K562 (cell line): ENCODE data around the gene CDS1. TPM values are rescaled to one million over a fixed set of nuclear protein-coding genes. Genes with fewer than 3 reads are reported as not detected.

Source experiments
- ATAC-seq: fragments of 200-7000 bp; cut with Tn5 transposase; 3 replicates; pipeline ENCODE4 v1.9.1; 2020; ENCODE audit warnings: moderate library complexity
- BruUV-seq: library from RNA; stranded (reverse); fragments of 400-500 nt; replicated peaks from 2 replicates; lab custom pipeline; 2021; lab: Mats Ljungman, UMichigan
- CTCF ChIA-PET: fragments of 300-600 bp; formaldehyde crosslinking; extraction: SDS; loops from one replicate; lab custom pipeline; 2021; ENCODE audit warnings: low intra/inter-chr PET ratio; lab: Yijun Ruan, JAX
- POLR2A ChIA-PET: fragments of 300-600, 350-650 bp; sonication (Branson Sonifier 250); formaldehyde crosslinking; extraction: SDS; loops from one replicate; lab custom pipeline; 2021; ENCODE audit warnings: antibody characterized with exemption, inconsistent platforms; lab: Yijun Ruan, JAX
- DNase-seq, 4 experiments: peaks; one replicate each; pipeline versions ENCODE4 v3.0.0 to v3.0.0-alpha.2; 2011 to 2018; ENCODE audit warnings: low spot score in 3 of 4, mixed read lengths in 3 of 4; ENCODE audit errors: extremely low read depth in 1 of 4
- FAIRE-seq: peaks from 2 replicates; lab custom pipeline; 2011; peaks lifted over from hg19 to GRCh38; lab: Jason Lieb, UNC
- H2AFZ ChIP-seq: 2 replicates; pipeline ENCODE4 v1.6.0; 2011; ENCODE audit warnings: low read depth, low read length, control low read depth, inconsistent platforms
- H3K27ac ChIP-seq: fragments of 200-600 bp; 3 replicates; pipeline ENCODE4 v1.8.0; 2011; ENCODE audit warnings: low read depth, mild to moderate bottlenecking, control low read depth, inconsistent platforms, low read length, moderate library complexity, mixed read lengths; ENCODE audit errors: extremely low read depth
- H3K27me3 ChIP-seq, 2 experiments: fragments of 300-600 bp in 1 of 2; 2 replicates in 1 of 2; 3 replicates in 1 of 2; pipeline versions ENCODE4 v1.6.0 to v1.8.0; 2011; ENCODE audit warnings: inconsistent platforms in 2 of 2, low read length in 2 of 2, mild to moderate bottlenecking in 1 of 2, mixed read lengths in 1 of 2, moderate library complexity in 1 of 2; ENCODE audit not compliant: control insufficient read depth in 2 of 2, insufficient read depth in 2 of 2
- H3K36me3 ChIP-seq: fragments of 300-600 bp; 3 replicates; pipeline ENCODE4 v1.8.0; 2011; ENCODE audit warnings: mild to moderate bottlenecking, low read length, inconsistent platforms; ENCODE audit not compliant: control insufficient read depth, insufficient read depth
- H3K4me1 ChIP-seq, 2 experiments: fragments of 200-600 bp in 1 of 2; replicated peaks in 1 of 2; 2 replicates in 1 of 2; 3 replicates in 1 of 2; pipeline versions ENCODE4 v1.5.1 to v1.8.0; 2011; ENCODE audit warnings: inconsistent platforms in 2 of 2, low read length in 2 of 2, mild to moderate bottlenecking in 1 of 2, mixed read lengths in 1 of 2, moderate library complexity in 1 of 2; ENCODE audit not compliant: control insufficient read depth in 2 of 2, insufficient read depth in 2 of 2
- H3K4me2 ChIP-seq: 2 replicates; pipeline ENCODE4 v1.6.1; 2011; ENCODE audit warnings: low read length, control low read depth, inconsistent platforms, mixed read lengths; ENCODE audit not compliant: insufficient read depth
- H3K4me3 ChIP-seq: fragments of 200-600 bp; sonication (generic), shearing (Covaris generic); 2 replicates; pipeline ENCODE4 v1.5.1; 2016; ENCODE audit warnings: control low read depth, inconsistent platforms
- H3K79me2 ChIP-seq: fragments of 200-600 bp; 3 replicates; pipeline ENCODE4 v1.8.0; 2011; ENCODE audit warnings: low read length, inconsistent platforms; ENCODE audit not compliant: control insufficient read depth, insufficient read depth
- H3K9ac ChIP-seq, 2 experiments: 2 replicates each; pipeline versions ENCODE4 v1.6.0 to v1.6.1; 2011; ENCODE audit warnings: low read depth in 2 of 2, low read length in 2 of 2, control low read depth in 1 of 2, inconsistent platforms in 1 of 2, mild to moderate bottlenecking in 1 of 2, mixed read lengths in 1 of 2; ENCODE audit not compliant: insufficient read depth in 1 of 2
- H3K9me1 ChIP-seq: one replicate; pipeline ENCODE4 v1.6.0; 2011; ENCODE audit warnings: inconsistent platforms, mild to moderate bottlenecking, low read length, moderate library complexity; ENCODE audit not compliant: control insufficient read depth, insufficient read depth
- H3K9me3 ChIP-seq: replicated peaks from 2 replicates; pipeline ENCODE4 v1.5.1; 2011; ENCODE audit warnings: low read depth, low read length, inconsistent platforms; ENCODE audit not compliant: control insufficient read depth, insufficient read depth
- H4K20me1 ChIP-seq: replicated peaks from 2 replicates; pipeline ENCODE4 v1.6.1; 2011; ENCODE audit warnings: low read length, inconsistent platforms, mixed read lengths; ENCODE audit not compliant: control insufficient read depth, insufficient read depth
- CBX3 ChIP-seq, 2 experiments: IDR thresholded peaks; 1 replicate in 1 of 2; 2 replicates in 1 of 2; pipeline ENCODE4 v1.6.1; 2012; ENCODE audit warnings: inconsistent platforms in 2 of 2, low read length in 2 of 2, borderline replicate concordance in 1 of 2, control low read depth in 1 of 2
- CTCFL ChIP-seq: IDR thresholded peaks from 2 replicates; pipeline ENCODE4 v1.6.1; 2011; ENCODE audit warnings: borderline replicate concordance, low read depth, mild to moderate bottlenecking, moderate library complexity, low read length; ENCODE audit not compliant: insufficient read depth, poor library complexity, severe bottlenecking
- DMBX1 ChIP-seq: fragments of 250-450 bp; sonication (Bioruptor Pico); IDR thresholded peaks from 2 replicates; pipeline ENCODE4 v1.8.0; 2022; ENCODE audit warnings: inconsistent platforms, mild to moderate bottlenecking, moderate library complexity, borderline replicate concordance
- HOMEZ ChIP-seq: fragments of 250-450 bp; sonication (Bioruptor Pico); IDR thresholded peaks from 2 replicates; pipeline ENCODE4 v1.4.0; 2020; ENCODE audit warnings: mild to moderate bottlenecking, moderate library complexity
- RBM17 ChIP-seq: fragments of 200-400 bp; formaldehyde crosslinking; IDR thresholded peaks from 2 replicates; pipeline ENCODE4 v1.6.1; 2017; ENCODE audit warnings: low read depth, mild to moderate bottlenecking, low read length, borderline replicate concordance
- SNAPC5 ChIP-seq: fragments of 250-450 bp; sonication (Bioruptor Pico); IDR thresholded peaks from 2 replicates; pipeline ENCODE4 v1.8.0; 2021; ENCODE audit warnings: moderate library complexity, mild to moderate bottlenecking, inconsistent platforms
- THAP7 ChIP-seq: fragments of 250-450 bp; sonication (Bioruptor Pico); IDR thresholded peaks from 2 replicates; pipeline ENCODE4 v1.5.0; 2021
- ZNF253 ChIP-seq: fragments of 250-450 bp; sonication (Bioruptor Pico); conservative IDR thresholded peaks from 2 replicates; pipeline ENCODE4 v1.6.1; 2021; ENCODE audit warnings: mild to moderate bottlenecking
- ZNF512 ChIP-seq: IDR thresholded peaks from 2 replicates; pipeline ENCODE4 v1.6.1; 2016; ENCODE audit warnings: missing genetic modification characterization, missing compliant biosample characterization
- ZNF644 ChIP-seq: fragments of 200-800 bp; sonication (Bioruptor generic); IDR thresholded peaks from 2 replicates; pipeline ENCODE4 v1.6.1; 2016; ENCODE audit warnings: low read depth, missing genetic modification characterization, missing compliant biosample characterization
- WGBS: fragments of 100-300 bp; shearing (Covaris generic); methylation state at CpG from one replicate; pipeline ENCODE4 v1.1.6; 2016; ENCODE audit warnings: low coverage, mixed read lengths; ENCODE audit not compliant: insufficient coverage; ENCODE audit errors: missing lambda C conversion rate; 5-methylcytosine and 5-hydroxymethylcytosine counted together
- in situ Hi-C: fragments of 300-500 bp; cut with MboI; formaldehyde crosslinking; loops from 4 replicates; pipeline ENCODE4 v1.15.0; 2018; ENCODE audit warnings: inconsistent platforms, mixed read lengths
- intact Hi-C: fragments of 100-400 bp; cut with micrococcal nuclease; formaldehyde crosslinking; loops from 2 replicates; pipeline ENCODE4 v1.14.2; 2022
- polyA plus RNA-seq, 8 experiments: library from polyadenylated mRNA; depleted of rRNA in 4 of 8; stranded (reverse) in 5 of 8; unstranded in 3 of 8; fragments of >200 nt; fragmentation: Nextera tagmentation in 2 of 8; fragmentation: Illumina TruSeq in 1 of 8; extraction: Ambion mirVana in 2 of 8; extraction: Trizol in 1 of 8; gene quantifications; 2 replicates each; pipeline versions ENCODE4 v1.2.1 to v1.2.3, GENCODE V29; 2011 to 2014; ENCODE audit warnings: inconsistent platforms in 1 of 8, missing spikeins in 1 of 8
- total RNA-seq, 7 experiments: library from RNA; depleted of rRNA in 6 of 7; stranded (reverse); fragments of >200 nt in 6 of 7; fragmentation: Illumina TruSeq in 2 of 7; extraction: Trizol in 2 of 7; gene quantifications; 2 replicates each; pipeline versions ENCODE4 v1.2.1 to v1.2.3, GENCODE V29; 2011 to 2021; ENCODE audit warnings: low replicate concordance in 1 of 7

Gene CDS1
- total and polyA plus RNA-seq, 9 of the 15 experiments (the other 6 are each of a cell fraction or from before 2014, with no cell fraction given), result 0.04 to 0.42 (median 0.15) TPM

- no peaks in the 10 kb centered on the region for H3K9me3 ChIP-seq
- DNase-seq (no peak), ATAC-seq (no peak)
- H4K20me1 ChIP-seq, result no peaks in the 10 kb centered on the region
- no peaks in the 10 kb centered on the region for H3K79me2 ChIP-seq
- no peaks in the 10 kb centered on the region for H3K27me3 ChIP-seq
- no TSS peak for BruUV-seq
- no peaks in the 10 kb centered on the region for H3K9me1 ChIP-seq
- H3K9ac ChIP-seq, result no peak overlapping the region
- no peak overlapping the region for H3K27ac ChIP-seq
- intact Hi-C loops, result no loop called here
- H3K4me2 ChIP-seq, result no peak overlapping the region
- ChIA-PET CTCF (no interaction called here), POLR2A (interaction anchor here (0.8 kb wide), 1 partner anchor 10 kb away, joined by 4 read pairs; no protein-coding TSS in a partner anchor)
- no peak overlapping the region for H3K4me3 ChIP-seq
- TF ChIP-seq RBM17 (no peak), DMBX1 (no peak), CBX3 (IDR thresholded peaks at IDR 0.05; ENCODE audit: borderline replicate concordance in 1 of 2, low read length in 2 of 2) (no peak), ZNF512 (no peak), HOMEZ (CRISPR knock-in tag) (no peak), CTCFL (no peak), ZNF253 (CRISPR knock-in tag) (no peak), ZNF644 (tag) (no peak), SNAPC5 (CRISPR knock-in tag) (no peak), THAP7 (CRISPR knock-in tag) (no peak)
- TF ChIP-seq, all 486 proteins: peak for 0
- H3K36me3 ChIP-seq, result no peaks in the 10 kb centered on the region
- no peaks in the 10 kb centered on the region; a peak in 2 of 5 replicates for H3K4me1 ChIP-seq
- 8% methylated on average over 1 of the region's 1 CpG for WGBS
- in situ Hi-C loops, result no loop called here
- no peak overlapping the region for H2AFZ ChIP-seq
- FAIRE-seq, result no peak
Measured at GRCh38 chr4:84673475-84674240, 90.7 kb downstream of the CDS1 start.
